Measurements from ENCODE around the gene SLC6A12. TPM values are rescaled to one million over a fixed set of nuclear protein-coding genes. Genes with fewer than 3 reads are reported as not detected.
"Not testable (repeated sequence)": the region's sequence is repeated elsewhere in the genome, so short reads cannot be mapped to it uniquely, and the experiment has no call there.

Gene SLC6A12
- total RNA-seq, 1 donor from 2014 or later, result 0.64 TPM

DNA sequence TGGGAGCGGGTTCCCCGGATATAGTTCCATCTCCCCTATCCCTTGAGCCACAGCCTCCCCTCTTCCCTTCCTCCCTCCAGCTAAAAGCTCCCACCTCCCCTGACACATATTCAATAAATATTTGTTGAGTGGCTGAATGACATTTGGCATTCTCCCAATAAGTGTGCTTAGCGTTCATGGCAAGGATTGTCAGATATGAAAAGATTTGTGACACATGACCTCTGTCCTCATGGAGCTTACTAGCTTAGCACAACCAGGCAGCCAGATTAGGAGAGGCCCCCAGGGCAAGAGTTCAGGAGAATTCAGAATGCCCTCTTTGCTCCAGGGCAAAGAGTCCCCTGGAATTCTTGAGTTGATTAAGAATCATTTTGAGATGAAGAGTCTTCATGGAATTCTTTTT is 22.5 kb upstream of the SLC6A12 start:
- no peak overlapping the region for H3K4me3 Mint-ChIP-seq (ENCODE audit: unreplicated experiment)
- no peak overlapping the region for H3K27ac Mint-ChIP-seq (ENCODE audit: unreplicated experiment)
- TF ChIP-seq, protein P1, sequence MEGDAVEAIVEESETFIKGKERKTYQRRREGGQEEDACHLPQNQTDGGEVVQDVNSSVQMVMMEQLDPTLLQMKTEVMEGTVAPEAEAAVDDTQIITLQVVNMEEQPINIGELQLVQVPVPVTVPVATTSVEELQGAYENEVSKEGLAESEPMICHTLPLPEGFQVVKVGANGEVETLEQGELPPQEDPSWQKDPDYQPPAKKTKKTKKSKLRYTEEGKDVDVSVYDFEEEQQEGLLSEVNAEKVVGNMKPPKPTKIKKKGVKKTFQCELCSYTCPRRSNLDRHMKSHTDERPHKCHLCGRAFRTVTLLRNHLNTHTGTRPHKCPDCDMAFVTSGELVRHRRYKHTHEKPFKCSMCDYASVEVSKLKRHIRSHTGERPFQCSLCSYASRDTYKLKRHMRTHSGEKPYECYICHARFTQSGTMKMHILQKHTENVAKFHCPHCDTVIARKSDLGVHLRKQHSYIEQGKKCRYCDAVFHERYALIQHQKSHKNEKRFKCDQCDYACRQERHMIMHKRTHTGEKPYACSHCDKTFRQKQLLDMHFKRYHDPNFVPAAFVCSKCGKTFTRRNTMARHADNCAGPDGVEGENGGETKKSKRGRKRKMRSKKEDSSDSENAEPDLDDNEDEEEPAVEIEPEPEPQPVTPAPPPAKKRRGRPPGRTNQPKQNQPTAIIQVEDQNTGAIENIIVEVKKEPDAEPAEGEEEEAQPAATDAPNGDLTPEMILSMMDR (IDR thresholded peaks at IDR 0.05; ENCODE audit: partially characterized antibody, unreplicated experiment), result no peak
- H3K27me3 Mint-ChIP-seq (ENCODE audit: unreplicated experiment), result no peaks in the 10 kb centered on the region
- H3K9me3 Mint-ChIP-seq (ENCODE audit: unreplicated experiment), result peaks cover 18% of the 10 kb centered on the region
- peaks cover 13% of the 10 kb centered on the region for H3K36me3 Mint-ChIP-seq (ENCODE audit: unreplicated experiment)
- DNase-seq, result no peak
- H3K4me1 Mint-ChIP-seq (ENCODE audit: low read depth, unreplicated experiment), result no peaks in the 10 kb centered on the region

DNA sequence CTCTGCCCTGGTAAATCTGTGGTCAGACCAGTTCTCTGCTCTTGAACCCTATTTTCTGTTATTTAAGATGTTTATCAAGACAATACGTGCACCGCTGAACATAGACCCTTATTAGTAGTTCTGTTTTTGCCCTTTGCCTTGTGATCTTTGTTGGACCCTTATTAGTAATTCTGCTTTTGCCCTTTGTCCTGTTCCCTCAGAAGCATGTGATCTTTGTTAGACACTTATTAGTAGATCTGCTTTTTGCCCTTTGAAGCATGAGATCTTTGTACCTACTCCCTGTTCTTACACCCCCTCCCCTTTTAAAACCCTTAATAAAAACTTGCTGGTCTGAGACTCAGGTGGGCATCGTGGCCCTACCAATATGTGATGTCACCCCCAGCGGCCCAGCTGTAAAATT is 22.0 kb upstream of the SLC6A12 start:
- not testable (repeated sequence) for H3K4me1 Mint-ChIP-seq (ENCODE audit: low read depth, unreplicated experiment); H3K4me3 Mint-ChIP-seq (ENCODE audit: unreplicated experiment); DNase-seq; H3K27me3 Mint-ChIP-seq (ENCODE audit: unreplicated experiment); H3K27ac Mint-ChIP-seq (ENCODE audit: unreplicated experiment)
- Mint-ChIP-seq H3K9me3 (ENCODE audit: unreplicated experiment) (peaks cover 18% of the 10 kb centered on the region), H3K36me3 (ENCODE audit: unreplicated experiment) (peaks cover 13% of the 10 kb centered on the region)

DNA sequence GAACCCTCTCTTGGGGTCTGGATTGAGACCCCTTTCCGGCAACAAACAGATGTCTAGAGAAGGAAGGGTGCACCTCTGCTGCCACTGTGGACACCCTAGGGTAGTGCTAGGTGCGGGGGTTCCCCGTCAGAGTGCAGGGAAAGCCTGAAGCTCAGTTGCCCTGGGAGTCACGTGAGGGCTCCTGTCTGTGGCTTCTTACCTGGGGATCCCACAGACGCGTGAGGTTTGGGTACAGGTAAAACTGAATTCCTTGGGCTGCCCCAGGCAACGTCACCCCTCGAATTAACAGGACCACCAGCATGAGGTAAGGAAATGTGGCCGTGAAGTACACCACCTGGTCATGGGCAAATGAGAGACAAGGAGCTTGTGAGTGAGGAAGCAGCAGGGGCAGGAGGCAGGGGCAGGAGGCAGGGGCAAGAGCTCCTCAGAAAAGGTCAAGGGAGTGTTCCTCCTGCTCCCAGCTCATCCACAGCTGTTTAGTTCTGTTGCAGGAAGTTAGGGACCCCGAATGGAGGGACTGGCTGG is 21.0 kb upstream of the SLC6A12 start:
- TF ChIP-seq, protein P1 (IDR thresholded peaks at IDR 0.05; ENCODE audit: partially characterized antibody, unreplicated experiment), result no peak
- Mint-ChIP-seq H3K9me3 (ENCODE audit: unreplicated experiment) (peaks cover 18% of the 10 kb centered on the region), H3K27ac (ENCODE audit: unreplicated experiment) (no peak overlapping the region), H3K4me3 (ENCODE audit: unreplicated experiment) (no peak overlapping the region), H3K4me1 (ENCODE audit: low read depth, unreplicated experiment) (peaks cover 5% of the 10 kb centered on the region), H3K27me3 (ENCODE audit: unreplicated experiment) (no peaks in the 10 kb centered on the region), H3K36me3 (ENCODE audit: unreplicated experiment) (peaks cover 13% of the 10 kb centered on the region)
- no peak for DNase-seq

DNA sequence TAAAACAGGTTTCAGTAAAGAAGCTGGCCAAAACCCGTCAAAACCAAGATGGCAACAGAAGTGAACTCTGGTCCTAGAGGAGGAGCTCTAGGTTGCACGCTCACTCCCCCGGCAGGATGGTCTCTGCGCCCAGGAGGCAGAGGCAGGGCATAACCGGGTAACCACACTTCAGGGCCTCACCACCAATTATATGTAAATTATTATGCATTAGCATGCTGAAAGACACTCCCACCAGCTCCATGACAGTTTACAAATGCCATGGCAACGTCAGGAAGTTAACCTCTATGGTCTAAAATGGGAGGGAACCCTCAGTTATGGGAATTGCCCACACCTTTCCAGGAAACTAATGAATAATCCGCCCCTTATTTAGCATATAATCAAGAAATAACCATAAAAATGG is 20.1 kb upstream of the SLC6A12 start:
- peaks cover 15% of the 10 kb centered on the region for H3K9me3 Mint-ChIP-seq (ENCODE audit: unreplicated experiment)
- H3K4me3 Mint-ChIP-seq (ENCODE audit: unreplicated experiment), result no peak overlapping the region
- TF ChIP-seq, protein P1 (IDR thresholded peaks at IDR 0.05; ENCODE audit: partially characterized antibody, unreplicated experiment), result no peak
- no peak overlapping the region for H3K27ac Mint-ChIP-seq (ENCODE audit: unreplicated experiment)
- H3K4me1 Mint-ChIP-seq (ENCODE audit: low read depth, unreplicated experiment), result peaks cover 12% of the 10 kb centered on the region
- no peaks in the 10 kb centered on the region for H3K27me3 Mint-ChIP-seq (ENCODE audit: unreplicated experiment)
- no peak for DNase-seq
- H3K36me3 Mint-ChIP-seq (ENCODE audit: unreplicated experiment), result peaks cover 13% of the 10 kb centered on the region

DNA sequence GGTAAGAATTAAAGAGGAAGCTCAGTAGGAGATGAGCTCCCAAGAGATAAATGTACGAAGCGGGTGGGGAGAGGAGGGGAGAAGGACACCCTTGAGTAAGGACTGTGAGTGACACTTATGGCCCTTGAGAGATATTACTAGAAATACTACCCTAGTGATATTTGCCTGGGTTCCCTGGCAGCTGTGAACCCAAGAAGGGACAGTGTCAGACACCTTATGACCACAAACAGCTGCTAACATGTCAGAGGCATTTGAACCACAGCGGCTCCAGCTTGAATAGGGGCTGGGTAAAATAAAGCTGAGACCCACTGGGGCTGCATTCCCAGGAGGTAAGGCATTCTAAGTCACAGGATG is 19.6 kb upstream of the SLC6A12 start:
- Mint-ChIP-seq H3K27me3 (ENCODE audit: unreplicated experiment) (no peaks in the 10 kb centered on the region), H3K27ac (ENCODE audit: unreplicated experiment) (no peak overlapping the region), H3K36me3 (ENCODE audit: unreplicated experiment) (peaks cover 13% of the 10 kb centered on the region), H3K4me3 (ENCODE audit: unreplicated experiment) (no peak overlapping the region), H3K4me1 (ENCODE audit: low read depth, unreplicated experiment) (peaks cover 13% of the 10 kb centered on the region), H3K9me3 (ENCODE audit: unreplicated experiment) (peaks cover 15% of the 10 kb centered on the region)
- no peak for DNase-seq
- TF ChIP-seq, protein P1 (IDR thresholded peaks at IDR 0.05; ENCODE audit: partially characterized antibody, unreplicated experiment), result no peak

All from glutamatergic neuron (in vitro differentiated cells).